ENCODE results near the gene CEMIP.

Gene CEMIP

GRCh38 chr15:80840182-80841130 is 61.3 kb downstream of the CEMIP start:
- ChIA-PET CTCF (no interaction called here), POLR2A (no interaction called here)
- no peak for DNase-seq (ENCODE audit: extremely low spot score)
- no peak for TF ChIP-seq CTCF (IDR thresholded peaks at IDR 0.05; ENCODE audit: control extremely low read depth, extremely low read depth, low read depth, missing control alignments)

GRCh38 chr15:80841541-80841940 is 62.4 kb downstream of the CEMIP start:
- ChIA-PET CTCF (no interaction called here), POLR2A (no interaction called here)
- no peak for DNase-seq (ENCODE audit: extremely low spot score)
- no peak for TF ChIP-seq CTCF (IDR thresholded peaks at IDR 0.05; ENCODE audit: control extremely low read depth, extremely low read depth, low read depth, missing control alignments)

- DNase-seq (ENCODE audit: extremely low spot score) = no peak
These were observed 65.0 kb downstream of the CEMIP start for GRCh38 chr15:80844011-80844732.

GRCh38 chr15:80846031-80846815 is 67.1 kb downstream of the CEMIP start:
- CTCF ChIA-PET = interaction anchor here (1.0 to 1.3 kb wide), 2 partner anchors 17 to 122 kb away, joined by 3 read pairs; no protein-coding TSS in a partner anchor
- no peak for TF ChIP-seq CTCF (IDR thresholded peaks at IDR 0.05; ENCODE audit: control extremely low read depth, extremely low read depth, low read depth, missing control alignments)
- DNase-seq (ENCODE audit: extremely low spot score) = no peak
- POLR2A ChIA-PET = no interaction called here

More at GRCh38 chr15:80844011-80844732, 65.0 kb downstream of the CEMIP start:
- TF ChIP-seq CTCF (IDR thresholded peaks at IDR 0.05; ENCODE audit: control extremely low read depth, extremely low read depth, low read depth, missing control alignments) = no peak
- CTCF ChIA-PET = interaction anchor here (0.6 to 1.7 kb wide), 2 partner anchors 68 to 387 kb away, joined by 3 read pairs; no protein-coding TSS in a partner anchor
- POLR2A ChIA-PET = no interaction called here

GRCh38 chr15:80849308-80849707 is 70.1 kb downstream of the CEMIP start:
- DNase-seq (ENCODE audit: extremely low spot score) = no peak
- POLR2A ChIA-PET = no interaction called here
- CTCF ChIA-PET = interaction anchor here (1.2 kb wide), 1 partner anchor 10 kb away, joined by 3 read pairs; no protein-coding TSS in a partner anchor
- TF ChIP-seq CTCF (IDR thresholded peaks at IDR 0.05; ENCODE audit: control extremely low read depth, extremely low read depth, low read depth, missing control alignments) = no peak

GRCh38 chr15:80850941-80851451 is 71.8 kb downstream of the CEMIP start:
- no peak for DNase-seq (ENCODE audit: extremely low spot score)
- ChIA-PET POLR2A (no interaction called here), CTCF (no interaction called here)
- TF ChIP-seq CTCF (IDR thresholded peaks at IDR 0.05; ENCODE audit: control extremely low read depth, extremely low read depth, low read depth, missing control alignments) = no peak

Data from GM10248 (cell line).